Prostate gland (tissue), 2 donors: ENCODE data around the gene PHC2.

Source experiments
- CTCF ChIP-seq, 4 experiments: fragments of 200-600 bp in 2 of 4; fragments of 450-650 bp in 2 of 4; sonication (generic) in 2 of 4; IDR thresholded peaks; 1 replicate in 3 of 4; 2 replicates in 1 of 4; pipeline ENCODE4 v1.5.1; 2016 to 2019; ENCODE audit warnings: antibody characterized with exemption in 4 of 4, mild to moderate bottlenecking in 2 of 4, moderate library complexity in 2 of 4
- POLR2A ChIP-seq: fragments of 450-650 bp; IDR thresholded peaks from one replicate; pipeline ENCODE4 v1.6.1; 2016; ENCODE audit warnings: antibody characterized with exemption, mild to moderate bottlenecking
- POLR2AphosphoS5 ChIP-seq: sonication (generic); formaldehyde crosslinking; IDR thresholded peaks from one replicate; pipeline ENCODE4 v1.6.1; 2017; ENCODE audit warnings: antibody characterized with exemption

- no peak for TF ChIP-seq CTCF (IDR thresholded peaks at IDR 0.05)
- no peak for TF ChIP-seq POLR2A
- no peak for TF ChIP-seq POLR2AphosphoS5
These were observed 61.1 kb downstream of the PHC2 start for GRCh38 chr1:33369764-33370163.
